Astrocyte of the spinal cord (primary cell): Measurements from ENCODE around the gene SLC14A1.
A peak's percentile ranks its signal among the peaks of the same experiment; 100 is the strongest.

Source experiments
- DNase-seq: peaks from one replicate; pipeline ENCODE4 v3.0.0; 2011; ENCODE audit warnings: low read depth, low spot score
- H3K4me3 ChIP-seq: 2 replicates; pipeline ENCODE4 v1.5.1; 2011; ENCODE audit warnings: low read depth, mild to moderate bottlenecking, low read length, moderate library complexity
- in situ Hi-C: cut with HindIII; loops from 2 replicates; pipeline ENCODE4 v1.10.0; 2017; ENCODE audit warnings: low sequenced_read_pairs
- TF ChIP-seq, protein P1 (sequence below): IDR thresholded peaks from 2 replicates; pipeline ENCODE4 v1.5.1; 2012; ENCODE audit warnings: low read depth, mild to moderate bottlenecking, low read length, inconsistent platforms

Gene SLC14A1

DNA sequence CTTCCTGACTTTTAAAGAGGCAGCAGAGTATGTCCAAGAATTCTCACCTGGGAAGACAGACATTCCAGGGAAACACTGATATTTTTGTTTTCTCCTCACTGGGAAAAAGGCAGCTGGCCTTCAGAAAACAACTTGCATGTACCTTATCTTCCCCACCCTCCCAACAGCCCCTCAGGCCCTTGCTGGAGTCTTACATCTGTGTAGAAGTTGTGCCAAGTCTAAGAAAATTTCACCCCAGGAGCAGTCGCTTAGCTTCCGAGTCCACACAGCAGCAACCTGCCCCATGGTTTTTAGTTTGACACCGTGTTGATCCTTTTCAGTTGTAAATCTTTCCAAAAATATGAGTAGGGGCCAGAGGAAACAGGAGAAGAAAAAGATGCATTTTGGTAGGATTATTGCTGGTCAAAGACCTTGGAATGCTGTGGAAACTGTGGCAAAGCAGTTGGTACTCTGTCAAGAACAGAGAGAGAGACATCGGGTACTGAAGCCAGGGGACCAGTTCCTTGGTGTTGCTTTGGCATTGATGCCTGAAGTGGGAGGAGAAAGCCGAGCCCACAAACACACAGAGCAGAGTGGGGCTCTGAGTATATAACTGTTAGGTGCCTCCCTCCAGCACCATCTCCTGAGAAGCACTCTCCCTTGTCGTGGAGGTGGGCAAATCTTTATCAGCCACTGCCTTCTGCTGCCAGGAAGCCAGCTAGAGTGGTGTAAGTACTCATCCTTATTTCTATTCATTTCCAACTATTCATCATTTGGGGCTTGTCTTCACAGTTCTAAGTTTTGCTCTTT is at the start of gene SLC14A1:
SLC14A1 (plus strand) TSS at position 615 of the 789 bp plus-strand sequence. CDS start 6,140 bp downstream, outside the sequence.
- in situ Hi-C loops = no loop called here
- DNase-seq = no peak
- TF ChIP-seq, protein P1, sequence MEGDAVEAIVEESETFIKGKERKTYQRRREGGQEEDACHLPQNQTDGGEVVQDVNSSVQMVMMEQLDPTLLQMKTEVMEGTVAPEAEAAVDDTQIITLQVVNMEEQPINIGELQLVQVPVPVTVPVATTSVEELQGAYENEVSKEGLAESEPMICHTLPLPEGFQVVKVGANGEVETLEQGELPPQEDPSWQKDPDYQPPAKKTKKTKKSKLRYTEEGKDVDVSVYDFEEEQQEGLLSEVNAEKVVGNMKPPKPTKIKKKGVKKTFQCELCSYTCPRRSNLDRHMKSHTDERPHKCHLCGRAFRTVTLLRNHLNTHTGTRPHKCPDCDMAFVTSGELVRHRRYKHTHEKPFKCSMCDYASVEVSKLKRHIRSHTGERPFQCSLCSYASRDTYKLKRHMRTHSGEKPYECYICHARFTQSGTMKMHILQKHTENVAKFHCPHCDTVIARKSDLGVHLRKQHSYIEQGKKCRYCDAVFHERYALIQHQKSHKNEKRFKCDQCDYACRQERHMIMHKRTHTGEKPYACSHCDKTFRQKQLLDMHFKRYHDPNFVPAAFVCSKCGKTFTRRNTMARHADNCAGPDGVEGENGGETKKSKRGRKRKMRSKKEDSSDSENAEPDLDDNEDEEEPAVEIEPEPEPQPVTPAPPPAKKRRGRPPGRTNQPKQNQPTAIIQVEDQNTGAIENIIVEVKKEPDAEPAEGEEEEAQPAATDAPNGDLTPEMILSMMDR = no peak
- peak within 1 kb of the TSS; percentile 36 for H3K4me3 ChIP-seq

DNA sequence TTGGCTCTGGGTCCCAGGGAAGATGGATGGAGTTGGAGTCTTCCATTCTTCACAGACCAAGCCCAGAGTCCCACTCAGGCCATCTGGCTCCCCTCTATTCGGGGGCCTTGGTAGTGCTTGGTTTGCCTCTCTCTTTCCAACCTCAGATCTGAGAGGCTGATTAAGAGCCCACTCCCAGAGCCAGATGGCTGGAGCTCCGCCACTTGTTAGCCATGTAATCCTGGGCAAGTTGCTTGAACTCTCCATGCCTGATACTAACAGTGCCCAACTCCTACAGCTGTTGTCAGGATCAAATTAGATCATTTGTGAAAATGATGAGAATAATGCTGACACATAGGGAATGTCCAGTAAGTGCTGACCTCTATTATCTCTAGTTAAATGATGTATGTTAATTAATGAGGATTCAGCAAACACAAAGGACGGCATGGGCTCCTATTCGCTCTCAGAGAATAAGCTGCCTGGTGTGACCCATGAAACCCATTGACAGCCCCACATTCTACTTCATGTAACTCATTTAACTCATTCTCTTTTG is 46.6 kb upstream of the SLC14A1 start:
- H3K4me3 ChIP-seq = no peak overlapping the region
- DNase-seq = no peak
- in situ Hi-C loops = no loop called here
- TF ChIP-seq, protein P1 = no peak

DNA sequence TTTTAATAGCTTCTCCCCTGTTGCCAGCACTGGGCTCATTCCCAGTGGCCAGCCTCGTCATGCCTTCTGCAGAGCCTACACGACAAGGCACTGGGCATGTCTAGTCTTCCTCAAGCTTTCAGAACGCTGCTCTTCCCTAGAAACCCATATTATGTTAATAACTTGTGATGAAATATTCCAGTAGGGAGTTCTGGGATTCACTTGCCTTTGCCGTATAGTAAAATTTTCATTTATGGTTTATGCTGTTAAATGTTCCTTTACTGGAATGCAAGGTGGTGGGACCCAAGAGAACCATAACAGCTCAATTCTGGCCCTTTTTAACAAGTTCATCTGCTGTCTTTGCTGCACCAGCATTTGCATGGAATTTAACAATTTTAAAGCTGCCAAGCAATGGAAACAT is 45.5 kb upstream of the SLC14A1 start:
- TF ChIP-seq, protein P1 = no peak

DNA sequence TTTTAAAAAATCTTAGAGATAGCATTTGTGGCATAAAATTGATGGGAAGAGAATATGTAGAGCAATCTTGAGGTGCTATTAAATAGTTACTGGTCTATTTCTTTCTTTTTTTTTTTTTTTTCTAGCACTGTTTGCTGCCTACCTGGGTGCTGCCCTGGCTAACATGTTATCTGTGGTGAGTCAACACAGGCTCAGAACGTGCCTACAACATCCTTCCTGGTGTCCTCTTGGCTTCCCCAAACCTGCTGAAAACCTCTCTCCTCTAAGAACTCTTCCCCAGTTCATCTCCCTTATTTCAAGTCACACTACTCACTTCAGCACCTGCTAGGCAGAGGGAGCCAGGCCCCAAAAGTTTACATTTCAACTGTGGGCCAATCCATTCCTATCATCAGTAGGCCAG is 45.1 kb upstream of the SLC14A1 start:
- H3K4me3 ChIP-seq = no peak overlapping the region
- in situ Hi-C loops = no loop called here
- TF ChIP-seq, protein P1 = no peak

More for the DNA sequence above, 45.5 kb upstream of the SLC14A1 start:
- in situ Hi-C loops = no loop called here
- no peak overlapping the region for H3K4me3 ChIP-seq
- no peak for DNase-seq

DNA sequence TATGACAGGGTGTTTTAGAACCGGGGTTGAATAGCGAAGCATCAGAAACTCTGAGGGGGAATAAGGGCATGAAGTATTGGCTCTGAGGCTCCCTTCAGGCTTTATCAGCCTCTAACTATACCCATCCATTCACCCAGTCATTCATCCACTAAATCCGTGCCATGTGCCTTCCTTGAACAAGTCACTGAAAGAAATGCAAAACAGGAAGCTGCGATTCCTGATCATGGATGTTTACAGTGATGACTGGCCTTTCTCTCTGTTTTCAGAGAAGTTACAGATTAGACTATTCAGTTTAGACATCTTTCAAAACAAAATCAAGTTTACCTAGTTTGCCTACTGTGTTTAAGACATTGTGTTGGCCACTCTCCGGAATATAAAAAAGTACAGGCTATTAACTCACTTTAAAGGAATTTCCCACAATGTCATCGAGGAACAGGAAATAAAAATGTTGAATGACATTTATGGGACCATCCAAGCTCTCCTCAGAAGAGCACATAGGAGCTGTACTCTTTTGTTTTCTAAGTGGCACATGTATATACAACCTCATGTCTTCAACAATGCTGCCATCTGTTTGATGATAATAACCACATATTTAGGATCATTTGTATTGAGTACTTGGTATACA is 43.8 kb upstream of the SLC14A1 start:
- in situ Hi-C loops = no loop called here
- no peak overlapping the region for H3K4me3 ChIP-seq
- no peak for DNase-seq
- TF ChIP-seq, protein P1 = no peak

More for the DNA sequence above, 45.1 kb upstream of the SLC14A1 start:
- DNase-seq = no peak

DNA sequence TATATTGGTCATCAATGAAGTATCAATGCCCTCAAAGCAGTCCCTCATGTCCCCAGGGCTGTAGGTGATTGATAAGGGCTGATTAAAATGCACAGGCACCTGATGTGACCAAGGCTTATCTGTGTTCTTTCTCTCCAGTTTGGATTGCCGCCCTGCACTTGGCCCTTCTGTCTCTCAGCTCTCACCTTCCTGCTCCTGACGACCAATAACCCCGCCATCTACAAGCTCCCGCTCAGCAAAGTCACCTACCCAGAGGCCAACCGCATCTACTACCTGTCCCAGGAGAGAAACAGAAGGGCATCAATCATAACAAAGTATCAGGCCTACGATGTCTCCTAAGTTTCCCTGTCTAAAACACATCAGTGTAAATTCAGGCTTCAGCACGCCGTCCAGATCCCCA is 41.8 kb upstream of the SLC14A1 start:
- no peak overlapping the region for H3K4me3 ChIP-seq
- in situ Hi-C loops = no loop called here
- DNase-seq = no peak
- TF ChIP-seq, protein P1 = no peak
